NB4 (cell line): Measurements from ENCODE around the gene CPSF2.

ENCODE experiments used
- CTCF ChIP-seq: IDR thresholded peaks from one replicate; pipeline ENCODE4 v1.5.1; 2012; ENCODE audit warnings: low read depth, low read length
- MAX ChIP-seq: IDR thresholded peaks from 2 replicates; pipeline ENCODE4 v1.6.1; 2011; ENCODE audit warnings: low read depth, low read length
- MYC ChIP-seq: IDR thresholded peaks from 2 replicates; pipeline ENCODE4 v1.6.1; 2011; ENCODE audit warnings: low read depth, low read length
- POLR2A ChIP-seq: IDR thresholded peaks from 2 replicates; pipeline ENCODE4 v1.6.1; 2011; ENCODE audit warnings: mild to moderate bottlenecking; ENCODE audit not compliant: insufficient read length; ENCODE audit errors: extremely low read depth

- TF ChIP-seq CTCF (no peak), POLR2A (no peak), MAX (no peak), MYC (no peak)
These were observed 31.8 kb downstream of the CPSF2 start for GRCh38 chr14:92153581-92153980.
